ENCODE measurements around the gene PDIA5. TPM values are rescaled to one million over a fixed set of nuclear protein-coding genes. Genes with fewer than 3 reads are reported as not detected.

PDIA5 gene
- total RNA-seq, 1 experiment from 2014 or later: 53.6 TPM

DNA sequence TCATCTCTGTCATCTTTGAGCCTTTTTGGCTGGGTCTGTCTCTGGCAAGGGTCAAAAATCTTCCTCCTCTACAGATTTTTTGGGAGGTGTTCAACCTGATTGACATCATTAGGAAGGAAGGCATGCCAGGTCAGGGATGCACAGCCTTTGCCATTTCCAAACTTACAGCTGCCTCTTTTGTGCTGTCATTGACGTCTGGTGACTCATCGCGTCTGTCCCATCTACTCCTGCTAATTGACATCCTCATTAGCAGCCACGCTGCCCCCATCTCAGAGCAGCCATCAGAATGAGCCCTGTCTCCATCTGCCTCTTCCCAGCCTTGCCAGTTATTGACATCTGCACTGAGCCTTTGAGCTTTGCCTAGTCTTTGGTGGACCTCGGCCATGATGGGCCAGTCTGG, 53.0 kb downstream of the PDIA5 start:
- peaks cover 4% of the 10 kb centered on the region; the same call in 1 of the 2 replicates for H3K36me3 ChIP-seq (ENCODE audit: control insufficient read depth, insufficient read depth, low read length)
- no peak overlapping the region for H3K4me3 ChIP-seq (ENCODE audit: low read depth in 2 of 2, low read length in 2 of 2)
- no peak for ATAC-seq
- H3K9me3 ChIP-seq (ENCODE audit: control insufficient read depth, insufficient read depth, low read depth, low read length): no peaks in the 10 kb centered on the region
- no peak overlapping the region for H3K27ac ChIP-seq (ENCODE audit: low read length)
- no TSS peak for BruUV-seq (replicated peaks)
- H3K4me1 ChIP-seq (ENCODE audit: control insufficient read depth, insufficient read depth, low read length): no peaks in the 10 kb centered on the region
- no peak for DNase-seq (ENCODE audit: low read depth, low spot score)
- ChIA-PET POLR2A (no interaction called here), CTCF (no interaction called here)
- TF ChIP-seq SIN3A (IDR thresholded peaks at IDR 0.05; ENCODE audit: borderline replicate concordance, insufficient read depth, low read depth, low read length): no peak
- intact Hi-C loops (cut with micrococcal nuclease; ENCODE audit: unreplicated experiment) (no loop called here), in situ Hi-C loops (cut with HindIII; ENCODE audit: low pct_unique_long_range_greater_than_20kb, low sequenced_read_pairs) (no loop called here)
- no peaks in the 10 kb centered on the region for H3K27me3 ChIP-seq (ENCODE audit: control insufficient read depth, insufficient read depth, low read length)

DNA sequence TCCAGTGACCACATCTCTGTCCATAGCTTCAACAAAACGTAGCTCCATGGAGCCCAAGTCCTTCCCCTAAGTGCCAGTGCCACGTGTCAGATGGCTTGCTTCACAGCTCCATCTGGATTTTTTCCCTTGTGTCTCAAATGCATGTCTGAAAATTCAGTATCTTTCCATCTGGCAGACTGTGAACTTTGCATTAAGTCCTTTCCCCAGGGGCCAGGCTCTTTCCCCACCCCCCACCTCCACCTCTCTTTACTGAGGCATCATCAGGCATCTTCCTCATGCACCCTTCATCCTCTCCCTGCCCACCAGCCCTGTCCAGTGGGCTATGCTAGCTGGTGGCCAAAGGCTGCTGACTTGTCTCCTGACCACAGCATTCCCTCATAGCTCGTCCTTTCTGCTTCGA, 53.7 kb downstream of the PDIA5 start:
- POLR2A ChIA-PET: no interaction called here
- in situ Hi-C loops (cut with HindIII; ENCODE audit: low pct_unique_long_range_greater_than_20kb, low sequenced_read_pairs): no loop called here
- H3K9me3 ChIP-seq (ENCODE audit: control insufficient read depth, insufficient read depth, low read depth, low read length): no peaks in the 10 kb centered on the region
- DNase-seq (ENCODE audit: low read depth, low spot score): no peak
- no TSS peak for BruUV-seq (replicated peaks)
- intact Hi-C loops (cut with micrococcal nuclease; ENCODE audit: unreplicated experiment): no loop called here
- no peak overlapping the region for H3K4me3 ChIP-seq (ENCODE audit: low read depth in 2 of 2, low read length in 2 of 2)
- no peaks in the 10 kb centered on the region for H3K27me3 ChIP-seq (ENCODE audit: control insufficient read depth, insufficient read depth, low read length)
- peaks cover 4% of the 10 kb centered on the region; the same call in 1 of the 2 replicates for H3K36me3 ChIP-seq (ENCODE audit: control insufficient read depth, insufficient read depth, low read length)
- ATAC-seq: no peak
- TF ChIP-seq SIN3A (IDR thresholded peaks at IDR 0.05; ENCODE audit: borderline replicate concordance, insufficient read depth, low read depth, low read length) (no peak), POLR2AphosphoS5 (IDR thresholded peaks at IDR 0.05; ENCODE audit: low read depth, low read length) (no peak), CTCF (IDR thresholded peaks at IDR 0.05) (no peak), TCF7L2 (IDR thresholded peaks at IDR 0.05; ENCODE audit: low read depth, low read length) (no peak)
- TF ChIP-seq, protein P1, sequence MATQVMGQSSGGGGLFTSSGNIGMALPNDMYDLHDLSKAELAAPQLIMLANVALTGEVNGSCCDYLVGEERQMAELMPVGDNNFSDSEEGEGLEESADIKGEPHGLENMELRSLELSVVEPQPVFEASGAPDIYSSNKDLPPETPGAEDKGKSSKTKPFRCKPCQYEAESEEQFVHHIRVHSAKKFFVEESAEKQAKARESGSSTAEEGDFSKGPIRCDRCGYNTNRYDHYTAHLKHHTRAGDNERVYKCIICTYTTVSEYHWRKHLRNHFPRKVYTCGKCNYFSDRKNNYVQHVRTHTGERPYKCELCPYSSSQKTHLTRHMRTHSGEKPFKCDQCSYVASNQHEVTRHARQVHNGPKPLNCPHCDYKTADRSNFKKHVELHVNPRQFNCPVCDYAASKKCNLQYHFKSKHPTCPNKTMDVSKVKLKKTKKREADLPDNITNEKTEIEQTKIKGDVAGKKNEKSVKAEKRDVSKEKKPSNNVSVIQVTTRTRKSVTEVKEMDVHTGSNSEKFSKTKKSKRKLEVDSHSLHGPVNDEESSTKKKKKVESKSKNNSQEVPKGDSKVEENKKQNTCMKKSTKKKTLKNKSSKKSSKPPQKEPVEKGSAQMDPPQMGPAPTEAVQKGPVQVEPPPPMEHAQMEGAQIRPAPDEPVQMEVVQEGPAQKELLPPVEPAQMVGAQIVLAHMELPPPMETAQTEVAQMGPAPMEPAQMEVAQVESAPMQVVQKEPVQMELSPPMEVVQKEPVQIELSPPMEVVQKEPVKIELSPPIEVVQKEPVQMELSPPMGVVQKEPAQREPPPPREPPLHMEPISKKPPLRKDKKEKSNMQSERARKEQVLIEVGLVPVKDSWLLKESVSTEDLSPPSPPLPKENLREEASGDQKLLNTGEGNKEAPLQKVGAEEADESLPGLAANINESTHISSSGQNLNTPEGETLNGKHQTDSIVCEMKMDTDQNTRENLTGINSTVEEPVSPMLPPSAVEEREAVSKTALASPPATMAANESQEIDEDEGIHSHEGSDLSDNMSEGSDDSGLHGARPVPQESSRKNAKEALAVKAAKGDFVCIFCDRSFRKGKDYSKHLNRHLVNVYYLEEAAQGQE (IDR thresholded peaks at IDR 0.05; ENCODE audit: insufficient read depth in 1 of 2, low read depth in 2 of 2, low read length in 1 of 2): no peak
- no peak overlapping the region for H3K27ac ChIP-seq (ENCODE audit: low read length)
- CTCF ChIA-PET: no interaction called here
- H3K4me1 ChIP-seq (ENCODE audit: control insufficient read depth, insufficient read depth, low read length): no peaks in the 10 kb centered on the region

- intact Hi-C loops (cut with micrococcal nuclease; ENCODE audit: unreplicated experiment): no loop called here
These were observed 55.2 kb downstream of the PDIA5 start for GRCh38 chr3:123122057-123122456.

More at GRCh38 chr3:123122057-123122456, 55.2 kb downstream of the PDIA5 start:
- DNase-seq (ENCODE audit: low read depth, low spot score) (no peak), ATAC-seq (no peak)
- peaks cover 4% of the 10 kb centered on the region; the same call in 1 of the 2 replicates for H3K36me3 ChIP-seq (ENCODE audit: control insufficient read depth, insufficient read depth, low read length)
- H3K4me3 ChIP-seq (ENCODE audit: low read depth in 2 of 2, low read length in 2 of 2): no peak overlapping the region
- no peaks in the 10 kb centered on the region for H3K27me3 ChIP-seq (ENCODE audit: control insufficient read depth, insufficient read depth, low read length)
- no TSS peak for BruUV-seq (replicated peaks)
- no peak overlapping the region for H3K27ac ChIP-seq (ENCODE audit: low read length)
- no peaks in the 10 kb centered on the region for H3K9me3 ChIP-seq (ENCODE audit: control insufficient read depth, insufficient read depth, low read depth, low read length)
- POLR2A ChIA-PET: interaction anchor here (0.7 kb wide), 1 partner anchor 45 kb away, joined by 4 read pairs; no protein-coding TSS in a partner anchor
- in situ Hi-C loops (cut with HindIII; ENCODE audit: low pct_unique_long_range_greater_than_20kb, low sequenced_read_pairs): no loop called here
- H3K4me1 ChIP-seq (ENCODE audit: control insufficient read depth, insufficient read depth, low read length): no peaks in the 10 kb centered on the region
- no peak for TF ChIP-seq POLR2AphosphoS5 (IDR thresholded peaks at IDR 0.05; ENCODE audit: low read depth, low read length)
- TF ChIP-seq CTCF (IDR thresholded peaks at IDR 0.05): no peak
- no peak for TF ChIP-seq SIN3A (IDR thresholded peaks at IDR 0.05; ENCODE audit: borderline replicate concordance, insufficient read depth, low read depth, low read length)
- TF ChIP-seq, protein P1 (IDR thresholded peaks at IDR 0.05; ENCODE audit: insufficient read depth in 1 of 2, low read depth in 2 of 2, low read length in 1 of 2): no peak
- no peak for TF ChIP-seq TCF7L2 (IDR thresholded peaks at IDR 0.05; ENCODE audit: low read depth, low read length)
- CTCF ChIA-PET: no interaction called here
